ENCODE data around the gene NRXN2. TPM values are rescaled to one million over a fixed set of nuclear protein-coding genes. Genes with fewer than 3 reads are reported as not detected.

Gene NRXN2
- total RNA-seq, 3 donors from 2014 or later, result 3.9 to 42.0 (median 6.9) TPM

DNA sequence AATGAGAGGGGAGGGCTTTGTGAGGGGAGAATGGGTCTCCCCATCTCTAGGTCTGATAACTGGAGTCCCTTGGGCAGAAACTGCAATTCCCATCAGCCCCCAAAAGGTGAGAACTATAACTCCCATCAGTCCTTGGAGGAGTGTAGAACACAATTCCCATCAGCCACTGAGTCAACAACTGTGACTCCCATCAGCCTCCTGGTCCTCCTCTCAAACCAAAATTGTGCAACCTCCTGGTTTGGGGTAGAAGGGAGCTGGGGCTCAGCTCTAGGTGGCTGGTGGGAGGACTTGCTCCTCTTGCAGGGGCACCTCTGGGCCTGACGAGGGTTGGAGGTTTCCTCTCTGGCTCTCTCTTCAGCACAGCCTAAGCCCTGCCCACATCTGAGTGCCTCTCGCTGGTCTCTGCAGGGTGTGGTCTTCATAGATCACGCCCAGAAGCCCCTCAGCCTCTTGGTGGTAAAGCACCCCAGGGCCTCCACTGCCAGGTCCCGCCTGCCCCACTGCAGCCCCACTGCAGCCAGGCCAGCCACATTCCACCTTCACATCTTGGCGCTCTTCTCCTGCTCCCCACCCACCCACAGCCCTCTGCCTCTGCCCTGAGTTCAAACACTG, 113.5 kb downstream of the NRXN2 start:
- Histone ChIP-seq H3K36me3 (ENCODE audit: low read depth) (no peaks in the 10 kb centered on the region), H3K4me1 (ENCODE audit: low read depth) (no peaks in the 10 kb centered on the region), H3K4me3 (no peak overlapping the region), H3K9me3 (no peaks in the 10 kb centered on the region)
- DNase-seq (no peak), ATAC-seq (no peak)
- TF ChIP-seq, protein P1, sequence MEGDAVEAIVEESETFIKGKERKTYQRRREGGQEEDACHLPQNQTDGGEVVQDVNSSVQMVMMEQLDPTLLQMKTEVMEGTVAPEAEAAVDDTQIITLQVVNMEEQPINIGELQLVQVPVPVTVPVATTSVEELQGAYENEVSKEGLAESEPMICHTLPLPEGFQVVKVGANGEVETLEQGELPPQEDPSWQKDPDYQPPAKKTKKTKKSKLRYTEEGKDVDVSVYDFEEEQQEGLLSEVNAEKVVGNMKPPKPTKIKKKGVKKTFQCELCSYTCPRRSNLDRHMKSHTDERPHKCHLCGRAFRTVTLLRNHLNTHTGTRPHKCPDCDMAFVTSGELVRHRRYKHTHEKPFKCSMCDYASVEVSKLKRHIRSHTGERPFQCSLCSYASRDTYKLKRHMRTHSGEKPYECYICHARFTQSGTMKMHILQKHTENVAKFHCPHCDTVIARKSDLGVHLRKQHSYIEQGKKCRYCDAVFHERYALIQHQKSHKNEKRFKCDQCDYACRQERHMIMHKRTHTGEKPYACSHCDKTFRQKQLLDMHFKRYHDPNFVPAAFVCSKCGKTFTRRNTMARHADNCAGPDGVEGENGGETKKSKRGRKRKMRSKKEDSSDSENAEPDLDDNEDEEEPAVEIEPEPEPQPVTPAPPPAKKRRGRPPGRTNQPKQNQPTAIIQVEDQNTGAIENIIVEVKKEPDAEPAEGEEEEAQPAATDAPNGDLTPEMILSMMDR (IDR thresholded peaks at IDR 0.05), result no peak
- intact Hi-C loops (cut with DNase I, micrococcal nuclease), result no loop called here

DNA sequence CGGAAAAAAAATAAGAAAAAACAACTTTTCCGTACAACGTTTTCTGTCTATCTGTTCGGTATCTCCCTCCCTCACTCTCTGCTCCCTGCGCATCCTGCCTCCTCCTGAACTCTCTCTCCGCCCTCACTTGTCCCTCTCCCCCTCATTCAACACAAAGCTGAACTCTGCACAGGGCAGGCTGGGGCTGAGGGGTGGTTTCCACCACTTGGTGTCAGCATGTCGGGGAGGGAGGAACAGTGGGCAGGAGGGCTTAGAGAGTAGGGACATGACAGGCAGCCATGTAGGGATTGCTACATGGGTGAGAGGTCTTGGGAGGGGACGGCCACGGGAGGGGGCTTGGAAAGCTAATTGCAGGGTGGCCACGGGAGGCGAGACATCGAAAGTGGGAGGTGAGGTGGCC, 114.4 kb downstream of the NRXN2 start:
- DNase-seq, result no peak
- TF ChIP-seq, protein P1 (IDR thresholded peaks at IDR 0.05), result no peak
- H3K4me1 ChIP-seq (ENCODE audit: low read depth), result no peaks in the 10 kb centered on the region
- H3K4me3 ChIP-seq, result no peak overlapping the region
- intact Hi-C loops (cut with DNase I, micrococcal nuclease), result no loop called here
- ATAC-seq, result no peak
- no peaks in the 10 kb centered on the region for H3K36me3 ChIP-seq (ENCODE audit: low read depth)
- H3K9me3 ChIP-seq, result no peaks in the 10 kb centered on the region

DNA sequence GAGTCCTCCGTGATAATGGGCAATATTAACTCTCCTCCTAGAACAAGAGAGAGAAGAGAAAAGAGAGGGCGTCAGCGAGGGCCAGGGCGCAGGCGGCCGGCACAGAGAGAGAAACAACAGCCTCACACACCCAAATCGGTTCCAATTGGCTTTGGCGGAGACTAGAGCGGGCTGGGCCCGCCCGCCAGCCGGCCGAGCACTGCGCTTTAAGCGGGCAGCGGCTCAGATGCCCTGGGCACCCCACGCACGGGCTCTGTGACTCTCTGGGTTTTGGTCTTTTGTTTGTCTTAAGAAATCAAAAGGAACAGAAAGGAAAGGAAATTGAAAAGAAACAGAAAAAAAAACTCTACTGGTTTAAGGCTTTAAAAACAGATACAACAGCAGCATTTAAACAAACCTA, 115.0 kb downstream of the NRXN2 start:
- peak; percentile 57 for ATAC-seq
- H3K9me3 ChIP-seq, result no peaks in the 10 kb centered on the region
- DNase-seq, result peak in 1 of 3 donors; percentile 22
- H3K4me3 ChIP-seq, result no peak overlapping the region
- TF ChIP-seq, protein P1 (IDR thresholded peaks at IDR 0.05), result no peak
- H3K4me1 ChIP-seq (ENCODE audit: low read depth), result no peaks in the 10 kb centered on the region
- no peaks in the 10 kb centered on the region for H3K36me3 ChIP-seq (ENCODE audit: low read depth)
- intact Hi-C loops (cut with DNase I, micrococcal nuclease), result no loop called here

DNA sequence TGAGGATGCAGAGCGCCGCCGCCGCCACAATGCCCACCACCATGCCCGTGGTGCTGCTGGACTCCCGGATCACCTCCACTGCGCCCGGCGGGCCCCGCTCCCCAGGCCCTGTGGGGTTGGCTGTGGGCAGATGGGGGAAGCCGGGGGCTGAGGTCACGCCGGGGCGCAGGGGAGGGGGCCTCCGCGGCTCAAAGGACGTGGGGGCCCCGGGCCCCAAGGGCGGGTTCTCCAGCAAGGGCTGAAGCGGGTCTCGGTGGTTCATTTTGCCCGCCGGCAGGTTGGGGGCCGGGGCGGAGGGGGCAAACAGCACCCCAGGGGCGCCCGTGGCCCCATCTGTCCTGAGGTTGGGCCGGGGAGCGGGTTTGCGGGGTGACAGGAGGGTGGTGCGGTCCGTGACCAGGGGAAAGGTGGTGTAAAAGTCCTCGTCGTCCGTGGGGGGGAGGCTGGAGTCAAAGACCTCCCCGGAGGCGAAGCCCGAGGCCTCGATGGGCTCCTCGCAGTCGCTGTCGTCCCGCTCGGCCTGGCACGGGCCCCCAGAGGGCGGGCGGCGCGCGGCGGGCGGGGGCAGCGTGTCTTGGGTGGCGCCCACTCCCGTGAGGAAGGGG, 115.5 kb downstream of the NRXN2 start:
- TF ChIP-seq, protein P1 (IDR thresholded peaks at IDR 0.05), result no peak
- ATAC-seq (no peak), DNase-seq (no peak)
- H3K36me3 ChIP-seq (ENCODE audit: low read depth), result no peaks in the 10 kb centered on the region
- H3K4me3 ChIP-seq, result no peak overlapping the region
- intact Hi-C loops (cut with DNase I, micrococcal nuclease), result no loop called here
- H3K4me1 ChIP-seq (ENCODE audit: low read depth), result no peaks in the 10 kb centered on the region
- H3K9me3 ChIP-seq, result no peaks in the 10 kb centered on the region

DNA sequence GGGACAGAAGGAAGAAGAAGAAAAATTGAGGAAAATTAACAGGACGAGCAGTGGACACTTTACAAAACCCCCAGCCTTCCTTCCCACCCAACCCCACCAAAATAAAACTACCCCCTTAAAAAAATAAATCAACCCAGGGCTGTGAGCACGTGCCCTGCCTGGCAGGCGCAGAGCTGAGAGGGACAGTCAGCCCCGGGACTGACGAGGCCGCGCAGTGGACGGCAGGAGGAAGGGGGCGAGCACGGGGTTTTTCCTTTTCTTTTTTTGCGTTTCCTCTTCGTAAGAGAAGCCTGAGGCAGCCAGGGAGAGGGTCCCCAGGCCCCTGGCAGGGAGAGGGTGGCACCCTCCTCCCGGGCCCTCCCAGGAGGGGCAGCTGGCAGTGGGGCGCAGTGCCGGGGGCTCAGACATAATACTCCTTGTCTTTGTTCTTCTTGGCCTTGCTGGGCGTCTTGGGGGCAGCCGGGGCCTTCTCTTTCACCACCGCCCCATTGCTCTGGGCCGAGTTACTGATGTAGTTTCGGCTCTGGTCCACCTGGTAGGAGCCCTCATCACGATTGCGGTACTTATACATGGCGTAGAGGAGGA, 116.1 kb downstream of the NRXN2 start:
- ATAC-seq (no peak), DNase-seq (no peak)
- Histone ChIP-seq H3K4me1 (ENCODE audit: low read depth) (no peaks in the 10 kb centered on the region), H3K36me3 (ENCODE audit: low read depth) (no peaks in the 10 kb centered on the region), H3K9me3 (no peaks in the 10 kb centered on the region), H3K4me3 (no peak overlapping the region)
- intact Hi-C loops (cut with DNase I, micrococcal nuclease), result no loop called here
- TF ChIP-seq, protein P1 (IDR thresholded peaks at IDR 0.05), result no peak
